Measurements from ENCODE around the gene FLT1. TPM values are rescaled to one million over a fixed set of nuclear protein-coding genes. Genes with fewer than 3 reads are reported as not detected.

The FLT1 gene
- total RNA-seq, 2 experiments from 2014 or later = 1.6 to 2.5 TPM

- Histone ChIP-seq H3K9me2 (ENCODE audit: insufficient read depth, low read length) (no peaks in the 10 kb centered on the region), H2AFZ (ENCODE audit: low read length) (no peak overlapping the region), H3K27ac (ENCODE audit: low read depth, low read length, poor library complexity, severe bottlenecking) (no peak overlapping the region), H3K4me2 (ENCODE audit: low read length) (no peak overlapping the region), H3K4me1 (ENCODE audit: insufficient read depth, low read length, poor library complexity, severe bottlenecking) (no peaks in the 10 kb centered on the region), H3K9me3 (ENCODE audit: low read length) (no peaks in the 10 kb centered on the region), H3K36me3 (ENCODE audit: insufficient read depth, low read length) (no peaks in the 10 kb centered on the region), H4K20me1 (ENCODE audit: insufficient read depth, low read length) (no peaks in the 10 kb centered on the region), H3K79me2 (ENCODE audit: insufficient read depth, low read depth, low read length) (no peaks in the 10 kb centered on the region), H3K4me3 (ENCODE audit: low read depth, low read length, poor library complexity, severe bottlenecking) (no peak overlapping the region)
- BruUV-seq (replicated peaks) = no TSS peak
- intact Hi-C loops (cut with micrococcal nuclease; ENCODE audit: unreplicated experiment) = loop anchor here (10.0 kb wide), 1 partner anchor 197 kb away; no protein-coding TSS in a partner anchor
- DNase-seq (ENCODE audit: low spot score) = no peak
- TF ChIP-seq CTCF (conservative IDR thresholded peaks at IDR 0.05; ENCODE audit: low read length) (no peak), EZH2phosphoT487 (IDR thresholded peaks at IDR 0.05; ENCODE audit: borderline replicate concordance, low read depth, low read length) (no peak)
- ChIA-PET CTCF (ENCODE audit: unreplicated experiment) (no interaction called here), POLR2A (interaction anchor here (0.6 kb wide), 1 partner anchor 116 kb away, joined by 3 read pairs; no protein-coding TSS in a partner anchor)
Observed at GRCh38 chr13:28327373-28328270, 167.3 kb downstream of the FLT1 start.

GRCh38 chr13:28326056-28326455 is 168.9 kb downstream of the FLT1 start:
- intact Hi-C loops (cut with micrococcal nuclease; ENCODE audit: unreplicated experiment) = loop anchor here (10.0 kb wide), 1 partner anchor 199 kb away; no protein-coding TSS in a partner anchor
- H2AFZ ChIP-seq (ENCODE audit: low read length) = no peak overlapping the region
- H3K9me3 ChIP-seq (ENCODE audit: low read length) = no peaks in the 10 kb centered on the region
- no peaks in the 10 kb centered on the region for H3K79me2 ChIP-seq (ENCODE audit: insufficient read depth, low read depth, low read length)
- no peak overlapping the region for H3K4me2 ChIP-seq (ENCODE audit: low read length)
- H3K27ac ChIP-seq (ENCODE audit: low read depth, low read length, poor library complexity, severe bottlenecking) = no peak overlapping the region
- BruUV-seq (replicated peaks) = no TSS peak
- DNase-seq (ENCODE audit: low spot score) = no peak
- no peaks in the 10 kb centered on the region for H3K4me1 ChIP-seq (ENCODE audit: insufficient read depth, low read length, poor library complexity, severe bottlenecking)
- ChIA-PET POLR2A (interaction anchor here (0.6 to 0.7 kb wide), 2 partner anchors 309 to 882 kb away, joined by 3 to 5 read pairs; no protein-coding TSS in a partner anchor), CTCF (ENCODE audit: unreplicated experiment) (no interaction called here)
- no peaks in the 10 kb centered on the region for H3K9me2 ChIP-seq (ENCODE audit: insufficient read depth, low read length)
- H3K36me3 ChIP-seq (ENCODE audit: insufficient read depth, low read length) = no peaks in the 10 kb centered on the region
- no peak overlapping the region for H3K4me3 ChIP-seq (ENCODE audit: low read depth, low read length, poor library complexity, severe bottlenecking)
- TF ChIP-seq CTCF (conservative IDR thresholded peaks at IDR 0.05; ENCODE audit: low read length) (no peak), EZH2phosphoT487 (IDR thresholded peaks at IDR 0.05; ENCODE audit: borderline replicate concordance, low read depth, low read length) (no peak)
- no peaks in the 10 kb centered on the region for H4K20me1 ChIP-seq (ENCODE audit: insufficient read depth, low read length)

Measured in OCI-LY7 (cell line).